ENCODE measurements around the gene FOXJ3. TPM values are rescaled to one million over a fixed set of nuclear protein-coding genes. Genes with fewer than 3 reads are reported as not detected.

The FOXJ3 gene
- total and polyA plus RNA-seq, 10 donors = 8.9 to 85.8 (median 57.3) TPM

DNA sequence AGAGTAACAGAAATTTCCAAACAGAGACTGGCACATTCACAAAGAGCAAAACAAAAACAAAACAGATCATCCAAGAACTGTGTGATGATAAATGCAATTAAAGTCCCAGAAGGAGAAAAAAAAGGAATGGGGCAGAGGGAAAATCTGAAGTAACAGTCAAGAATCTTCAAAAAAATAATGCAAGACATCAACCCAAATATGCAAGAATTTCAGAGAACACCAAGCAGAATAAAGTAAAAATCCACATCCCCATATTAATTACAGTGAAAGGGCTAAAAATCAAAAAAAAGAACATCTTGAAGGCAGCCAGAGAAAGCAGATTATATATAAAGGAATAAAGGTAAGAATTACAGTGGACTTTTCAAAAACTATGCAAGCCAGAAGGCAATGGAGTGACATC lies 67.1 kb downstream of the FOXJ3 start:
- Histone ChIP-seq H3K27ac (no peak overlapping the region), H3K9me3 (no peaks in the 10 kb centered on the region), H3K36me3 (peaks cover 0 to 21% (median 0%) of the 10 kb centered on the region in 6 donors), H3K4me3 (no peak overlapping the region), H3K27me3 (replicated peaks in 1 of 7) (no peaks in the 10 kb centered on the region), H3K4me1 (peaks cover 0 to 42% (median 8%) of the 10 kb centered on the region in 6 donors)
- TF ChIP-seq CTCF (IDR thresholded peaks at IDR 0.05 in 8 of 11, conservative IDR thresholded peaks at IDR 0.05 in 3 of 11) = no peak
- no peak for TF ChIP-seq POLR2A (IDR thresholded peaks at IDR 0.05)
- no peak for TF ChIP-seq POLR2AphosphoS5 (IDR thresholded peaks at IDR 0.05)
- intact Hi-C loops (cut with DNase I; ENCODE audit: low total_unique reads) = no loop called here
- DNase-seq = no peak

DNA sequence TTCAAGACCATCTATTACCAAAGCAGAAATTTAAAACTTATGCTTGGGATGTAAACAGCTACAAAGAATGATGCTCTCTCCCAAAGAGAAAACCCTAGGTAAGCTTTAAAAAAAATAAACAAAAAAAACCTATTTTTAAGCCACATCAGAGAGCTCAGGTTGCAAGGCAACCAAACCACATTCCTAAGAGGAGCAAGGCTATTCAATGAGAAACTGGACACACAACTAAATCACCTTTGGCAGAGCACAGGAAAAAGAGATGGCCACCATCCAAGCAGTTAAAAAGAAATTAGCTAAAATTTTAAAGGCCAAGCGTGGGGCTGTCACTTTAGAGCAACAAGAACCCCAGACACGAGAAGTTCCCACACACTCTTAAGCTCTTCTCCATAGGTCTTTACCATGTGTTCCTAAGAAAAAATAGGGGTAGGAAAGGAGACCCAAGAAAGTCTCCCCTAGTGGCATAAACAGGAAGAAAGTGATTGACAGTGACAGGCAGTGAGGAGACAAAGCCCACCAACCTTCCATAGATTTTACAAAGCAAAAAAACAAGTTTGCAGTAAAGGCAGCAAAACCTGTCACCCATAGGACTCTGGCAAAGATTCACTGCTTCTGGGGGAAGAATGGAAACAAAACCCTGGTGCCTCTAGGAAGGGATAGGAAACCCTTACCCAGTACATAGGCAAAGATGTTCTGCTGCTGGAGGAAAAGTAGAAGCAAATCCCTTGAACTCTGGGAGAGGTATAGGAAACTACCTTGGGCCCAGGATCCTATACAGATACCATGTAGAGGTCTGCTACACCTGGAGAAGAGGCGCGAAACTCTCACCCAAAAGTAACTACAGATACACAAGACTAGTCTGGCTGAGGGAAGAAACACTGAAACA lies 68.5 kb downstream of the FOXJ3 start:
- Histone ChIP-seq H3K36me3 (peaks cover 0 to 23% (median 0%) of the 10 kb centered on the region in 6 donors), H3K27ac (no peak overlapping the region), H3K4me3 (no peak overlapping the region), H3K4me1 (peaks cover 0 to 42% (median 8%) of the 10 kb centered on the region in 6 donors), H3K9me3 (no peaks in the 10 kb centered on the region), H3K27me3 (replicated peaks in 1 of 7) (no peaks in the 10 kb centered on the region)
- TF ChIP-seq POLR2AphosphoS5 (IDR thresholded peaks at IDR 0.05) (no peak), POLR2A (IDR thresholded peaks at IDR 0.05) (no peak), CTCF (IDR thresholded peaks at IDR 0.05 in 8 of 11, conservative IDR thresholded peaks at IDR 0.05 in 3 of 11) (no peak)
- 80 to 95% (median 87%) methylated on average over 4 of the region's 4 CpGs for WGBS, 5 donors
- no peak for DNase-seq
- intact Hi-C loops (cut with DNase I; ENCODE audit: low total_unique reads) = no loop called here

GRCh38 chr1:42264511-42265190 lies 70.4 kb downstream of the FOXJ3 start:
- H3K4me1 ChIP-seq = peaks cover 0 to 55% (median 22%) of the 10 kb centered on the region in 6 donors
- 70 to 82% (median 77%) methylated on average over 4 of the region's 4 CpGs for WGBS, 5 donors
- intact Hi-C loops (cut with DNase I; ENCODE audit: low total_unique reads) = no loop called here

More at GRCh38 chr1:42264511-42265190, 70.4 kb downstream of the FOXJ3 start:
- Histone ChIP-seq H3K36me3 (peaks cover 0 to 26% (median 0%) of the 10 kb centered on the region in 6 donors), H3K27ac (no peak overlapping the region), H3K9me3 (no peaks in the 10 kb centered on the region), H3K4me3 (no peak overlapping the region), H3K27me3 (replicated peaks in 1 of 7) (no peaks in the 10 kb centered on the region)
- no peak for DNase-seq
- TF ChIP-seq POLR2AphosphoS5 (IDR thresholded peaks at IDR 0.05) = no peak
- no peak for TF ChIP-seq POLR2A (IDR thresholded peaks at IDR 0.05)
- TF ChIP-seq CTCF (IDR thresholded peaks at IDR 0.05 in 8 of 11, conservative IDR thresholded peaks at IDR 0.05 in 3 of 11) = no peak

Measured in spleen (tissue), 11 donors.